HG03025 (cell line): ENCODE measurements around the gene SLC1A1.

Experiments
- ATAC-seq: cut with Tn5 transposase; IDR thresholded peaks from one replicate; pipeline ENCODE4 v1.9.1; 2021; ENCODE audit warnings: mild to moderate bottlenecking, moderate library complexity; ENCODE audit not compliant: unreplicated experiment, low FRiP score

The SLC1A1 gene

GRCh38 chr9:4614627-4615026 is 124.4 kb downstream of the SLC1A1 start:
- no peak for ATAC-seq

GRCh38 chr9:4615251-4615650 is 125.0 kb downstream of the SLC1A1 start:
- no peak for ATAC-seq

GRCh38 chr9:4615778-4616177 is 125.5 kb downstream of the SLC1A1 start:
- ATAC-seq, result no peak

GRCh38 chr9:4617752-4618151 is 127.5 kb downstream of the SLC1A1 start:
- no peak for ATAC-seq

- no peak for ATAC-seq
Measured at GRCh38 chr9:4618700-4619099, 128.4 kb downstream of the SLC1A1 start.

- no peak for ATAC-seq
Measured at GRCh38 chr9:4620057-4620765, 129.9 kb downstream of the SLC1A1 start.

GRCh38 chr9:4620881-4621555 is 130.8 kb downstream of the SLC1A1 start:
- no peak for ATAC-seq

- ATAC-seq, result no peak
Measured at GRCh38 chr9:4622016-4622415, 131.7 kb downstream of the SLC1A1 start.

GRCh38 chr9:4630836-4631235 is 140.6 kb downstream of the SLC1A1 start:
- ATAC-seq, result no peak
